ENCODE data around the gene GP5.
A peak's percentile ranks its signal among the peaks of the same experiment; 100 is the strongest.

Gene GP5

GRCh38 chr3:194399166-194399565, at the start of gene GP5:
GP5 (minus strand) TSS chr3:194399266; CDS start chr3:194398282, 984 bp downstream.
- no peak for DNase-seq

DNA sequence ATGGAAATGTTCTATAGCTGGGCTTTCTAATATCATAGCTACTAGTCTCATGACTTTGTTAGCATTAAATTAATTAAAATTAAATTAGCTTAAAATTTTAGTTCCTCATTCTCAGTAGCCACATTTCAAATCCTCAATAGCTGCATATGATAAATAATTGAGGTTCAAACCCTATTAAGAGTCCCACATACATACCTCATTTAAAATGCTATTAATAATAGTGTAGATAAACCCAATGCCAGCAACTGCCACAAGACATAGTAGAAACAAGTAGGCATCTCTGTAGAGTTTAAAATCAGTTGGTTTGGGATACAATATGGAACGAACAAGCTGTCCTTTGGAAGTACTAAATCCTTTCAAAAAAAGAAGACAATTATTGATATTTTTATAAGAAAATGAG, 48.6 kb upstream of the GP5 start:
- DNase-seq: no peak

GRCh38 chr3:194447161-194447560, 48.1 kb upstream of the GP5 start:
- DNase-seq: no peak

GRCh38 chr3:194446754-194447153, 47.7 kb upstream of the GP5 start:
- DNase-seq: no peak

GRCh38 chr3:194446172-194446571, 47.1 kb upstream of the GP5 start:
- no peak for DNase-seq

GRCh38 chr3:194443901-194444300, 44.8 kb upstream of the GP5 start:
- no peak for DNase-seq

GRCh38 chr3:194440756-194441155, 41.7 kb upstream of the GP5 start:
- no peak for DNase-seq

DNA sequence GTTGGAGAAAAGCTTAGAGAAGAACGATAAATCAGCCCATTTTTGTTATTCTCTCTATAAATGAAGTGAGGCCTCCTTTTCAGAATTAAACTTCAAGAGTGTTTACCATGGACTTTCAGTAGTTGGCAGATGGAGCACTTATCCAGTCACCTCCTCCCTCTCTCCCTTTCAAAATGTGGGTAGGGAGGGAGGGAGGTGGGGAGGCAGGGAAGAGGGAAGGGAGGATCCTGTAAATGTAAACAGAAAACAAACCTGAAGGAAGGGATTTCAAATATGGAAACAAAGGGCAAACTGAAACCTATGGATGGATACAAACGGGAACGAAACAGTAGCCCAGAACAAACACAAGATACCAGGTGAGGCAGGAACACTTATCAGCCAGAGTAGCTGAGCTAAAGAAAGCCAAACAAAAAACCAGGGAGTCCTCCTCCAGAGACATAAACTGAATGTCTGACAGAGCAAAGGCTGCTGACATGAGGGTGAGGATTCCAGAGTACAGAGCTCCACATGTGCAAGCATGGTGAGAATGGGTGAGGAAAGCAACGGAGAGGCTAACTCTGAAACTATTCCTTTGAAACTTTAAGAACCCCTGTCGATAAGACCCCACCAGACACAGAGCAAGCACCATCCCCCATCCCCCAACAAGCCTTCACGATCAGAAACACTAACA, 41.0 kb upstream of the GP5 start:
- no peak for DNase-seq

GRCh38 chr3:194434503-194434902, 35.4 kb upstream of the GP5 start:
- DNase-seq: no peak

DNA sequence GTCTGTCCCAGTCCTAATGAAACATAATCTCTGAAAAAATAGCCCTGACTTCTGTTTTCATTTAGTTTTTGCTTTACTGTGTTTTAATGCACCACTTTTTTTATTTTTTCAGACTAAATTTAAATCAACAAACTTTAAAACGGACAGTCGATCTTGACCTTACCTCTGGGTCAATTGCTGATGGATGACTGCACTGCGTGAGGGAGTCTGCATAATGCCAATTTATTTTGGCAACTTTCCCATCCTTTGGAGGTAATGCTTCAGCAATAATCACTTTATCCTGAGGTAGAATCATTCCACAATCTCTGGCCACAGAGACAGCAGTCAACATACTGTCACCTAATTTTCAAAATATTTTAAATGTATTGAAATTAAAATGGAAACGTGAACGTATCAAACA, 32.5 kb upstream of the GP5 start:
- DNase-seq: no peak

DNA sequence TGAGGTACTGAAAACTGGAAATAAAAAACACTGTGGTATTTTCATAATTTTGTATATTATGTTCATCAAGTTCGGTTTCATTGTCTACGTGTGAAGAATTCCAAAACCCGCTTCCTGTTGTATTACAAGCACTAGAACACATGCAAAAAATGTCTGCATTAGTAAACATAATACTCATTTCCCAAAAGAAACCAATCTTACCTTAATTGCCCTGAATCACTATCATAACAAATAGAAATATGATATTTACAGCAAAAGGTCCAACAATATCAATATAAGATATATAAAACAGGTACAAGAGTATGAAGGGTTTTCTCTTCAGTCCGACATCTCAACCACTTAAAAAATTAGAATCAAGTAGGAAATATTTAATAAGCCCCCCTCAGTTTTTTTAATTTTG, 26.3 kb upstream of the GP5 start:
- DNase-seq: no peak

- DNase-seq: no peak
Measured at GRCh38 chr3:194424953-194425352, 25.9 kb upstream of the GP5 start.

DNA sequence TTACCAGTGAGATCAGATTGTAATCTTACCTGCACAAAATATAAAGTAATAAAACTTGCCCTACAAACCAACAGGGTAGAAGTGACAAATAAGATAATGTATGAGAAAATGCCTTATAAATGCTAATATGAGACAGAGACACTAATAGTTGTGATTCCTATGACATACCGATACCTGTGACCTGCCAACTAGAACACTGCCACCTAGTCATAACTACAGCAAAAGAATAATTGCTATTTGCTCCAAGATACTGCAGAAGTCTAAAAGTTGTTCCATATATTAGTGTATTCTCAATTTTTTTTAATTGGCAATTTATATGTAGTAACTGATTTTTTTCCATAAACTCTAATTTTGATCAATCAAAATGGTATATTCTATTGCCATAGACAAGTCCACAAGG, 25.3 kb upstream of the GP5 start:
- no peak for DNase-seq

- no peak for DNase-seq
Measured at GRCh38 chr3:194423317-194423716, 24.3 kb upstream of the GP5 start.

GRCh38 chr3:194422188-194422587, 23.1 kb upstream of the GP5 start:
- no peak for DNase-seq

- DNase-seq: no peak
Measured at GRCh38 chr3:194418671-194419070, 19.6 kb upstream of the GP5 start.

- no peak for DNase-seq
Measured at GRCh38 chr3:194407423-194407822, 8.4 kb upstream of the GP5 start.

DNA sequence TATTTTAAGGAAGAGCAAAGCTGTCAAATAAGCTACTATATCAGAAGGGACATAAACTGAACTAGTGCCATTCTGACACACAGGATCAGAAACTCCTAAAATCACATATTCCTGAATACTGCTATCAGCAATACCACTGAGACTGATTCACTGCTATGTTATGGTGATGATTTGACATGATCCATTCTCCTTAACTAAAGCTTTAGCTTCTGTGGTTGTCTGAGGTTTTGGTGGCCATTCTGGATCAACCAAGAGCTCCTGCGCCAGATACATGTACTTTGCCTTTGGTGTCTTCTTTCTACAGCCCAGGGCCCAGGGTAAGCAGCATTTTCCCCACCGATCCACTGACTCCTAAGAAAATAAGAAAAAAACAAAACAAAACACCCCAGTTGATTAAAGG, 6.7 kb upstream of the GP5 start:
- no peak for DNase-seq

DNA sequence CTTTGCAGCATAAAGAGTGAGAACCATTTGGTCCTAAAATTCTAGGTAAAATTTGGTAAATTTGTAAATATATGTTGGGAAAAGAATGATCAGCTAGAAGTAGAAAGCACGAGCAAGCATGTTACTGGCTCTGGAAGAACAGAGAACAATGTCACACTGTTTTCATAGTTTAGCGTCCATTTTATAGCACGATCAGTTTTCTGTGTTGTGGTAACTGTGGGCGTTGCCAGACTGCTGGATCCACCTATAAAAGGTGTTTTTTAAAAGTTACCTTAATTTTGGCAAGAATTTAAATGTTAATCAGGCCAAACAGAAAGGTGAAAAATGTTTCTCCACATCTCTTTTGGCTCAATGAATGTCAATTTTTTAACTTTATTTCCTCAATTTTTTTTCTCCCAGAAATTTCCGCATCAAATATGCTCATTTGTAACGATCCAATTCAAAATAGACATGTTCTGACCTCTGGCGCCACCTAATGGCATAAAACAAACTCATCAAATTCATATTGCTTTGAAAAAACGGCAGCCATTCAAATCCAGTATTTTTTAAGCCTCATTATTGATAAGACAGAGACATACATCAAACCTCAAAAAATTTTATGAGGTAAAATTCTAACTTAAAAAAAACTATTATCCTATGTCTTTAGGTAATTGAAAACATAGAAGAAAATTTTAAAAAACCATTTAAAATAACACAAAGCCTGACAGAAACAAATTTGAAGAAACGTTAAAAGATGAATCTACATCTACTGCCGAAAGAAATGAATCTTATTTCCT, 5.5 kb upstream of the GP5 start:
- DNase-seq: no peak

- no peak for DNase-seq
Measured at GRCh38 chr3:194401868-194402329, 2.8 kb upstream of the GP5 start.

GRCh38 chr3:194401346-194401745, 2.3 kb upstream of the GP5 start:
- DNase-seq: no peak

DNA sequence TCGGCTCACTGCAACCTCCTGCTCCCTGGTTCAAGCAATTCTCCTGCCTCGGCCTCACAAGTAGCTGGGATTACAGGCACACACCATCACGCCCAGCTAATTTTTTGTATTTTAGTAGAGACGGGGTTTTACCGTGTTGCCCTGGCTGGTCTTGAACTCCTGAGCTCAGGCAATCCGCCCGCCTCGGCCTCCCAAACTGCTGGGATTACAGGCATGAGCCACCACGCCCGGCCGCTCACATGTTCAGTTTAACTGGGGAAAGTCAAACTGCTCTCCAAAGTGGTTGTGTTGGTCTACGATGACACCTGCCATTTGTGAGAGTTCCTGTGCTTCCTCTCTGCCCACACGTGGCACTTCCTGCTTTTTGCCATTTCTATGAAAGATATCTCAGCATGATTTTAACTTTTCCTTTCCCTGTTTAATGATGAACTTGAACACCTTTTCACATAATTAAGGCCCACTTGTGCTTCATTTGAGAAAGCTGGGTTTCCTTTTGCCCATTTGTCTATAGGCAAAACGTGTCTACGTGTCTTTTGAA, 877 bp upstream of the GP5 start:
- DNase-seq: no peak

GRCh38 chr3:194397757-194398312, 1.2 kb downstream of the GP5 start:
- peak; percentile 41 for DNase-seq
